ENCODE data around the gene ECT2.
"Not testable (repeated sequence)": the region's sequence is repeated elsewhere in the genome, so short reads cannot be mapped to it uniquely, and the experiment has no call there.

ECT2 gene

DNA sequence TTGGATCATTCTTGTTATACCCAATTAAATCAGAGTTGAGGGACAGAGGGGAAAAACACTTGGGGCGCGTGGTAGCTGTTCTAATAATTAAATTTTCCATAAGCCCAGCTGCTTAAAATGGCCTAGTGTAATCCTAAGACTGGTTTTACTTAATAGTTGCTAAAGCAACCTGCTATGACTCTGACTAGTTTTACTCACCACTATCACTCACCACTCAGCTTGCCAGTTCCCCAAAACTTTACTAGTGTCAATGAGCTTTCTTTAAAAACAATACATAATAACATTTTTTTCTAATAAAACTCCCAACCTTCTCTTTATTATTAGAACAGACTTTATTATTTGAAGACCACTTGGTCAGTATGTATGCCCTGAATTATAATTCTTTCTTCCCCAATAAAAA is 49.6 kb downstream of the ECT2 start:
- DNase-seq (no peak), ATAC-seq (replicated peaks) (no peak)
- Mint-ChIP-seq H3K9me3 (no peaks in the 10 kb centered on the region), H3K27ac (no peak overlapping the region), H3K4me3 (no peak overlapping the region), H3K4me1 (ENCODE audit: low read depth in 2 of 2) (no peaks in the 10 kb centered on the region), H3K36me3 (ENCODE audit: insufficient read depth) (peaks cover 3% of the 10 kb centered on the region), H3K27me3 (no peaks in the 10 kb centered on the region)

DNA sequence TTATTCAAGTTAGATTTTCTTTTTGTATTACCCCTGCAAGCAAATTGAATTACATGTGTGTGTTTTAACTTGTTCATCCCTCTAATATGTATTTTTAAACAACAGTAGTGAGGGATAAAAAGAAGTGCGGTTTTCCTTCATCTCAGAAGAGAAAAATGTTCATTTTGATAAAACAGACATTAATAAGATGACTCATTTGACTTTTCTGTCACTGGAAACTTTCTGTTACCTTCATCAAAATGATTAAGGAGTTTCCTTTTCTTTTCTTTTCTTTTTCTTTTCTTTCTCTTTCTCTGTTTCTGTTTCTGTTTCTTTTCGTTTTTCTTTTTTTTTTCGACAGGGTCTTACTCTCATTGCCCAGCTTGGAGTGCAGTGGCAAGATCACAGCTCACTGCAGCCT is 53.0 kb downstream of the ECT2 start:
- H3K27ac Mint-ChIP-seq: peak overlapping the region; percentile 12 to 89
- ATAC-seq (replicated peaks): no peak

DNA sequence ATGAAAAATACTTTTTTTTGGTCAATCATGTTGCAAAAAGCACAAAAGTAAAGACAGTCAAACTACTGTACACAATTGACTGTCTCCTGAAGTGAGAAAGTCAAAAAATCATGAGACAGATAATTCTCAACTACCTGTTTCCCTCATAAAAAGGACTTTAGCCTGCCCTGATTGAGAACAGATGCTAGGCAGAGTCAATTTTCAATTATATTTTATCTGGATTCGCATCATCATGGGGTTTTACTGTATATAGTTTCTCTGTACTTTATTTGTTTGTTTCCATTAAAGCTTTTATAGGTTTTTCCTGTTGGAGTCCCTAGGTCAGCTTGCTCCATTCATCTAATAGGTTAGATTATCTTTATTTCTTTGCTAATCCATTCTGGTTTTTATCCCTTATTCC is 53.8 kb downstream of the ECT2 start:
- DNase-seq: no peak
- Mint-ChIP-seq H3K27me3 (no peaks in the 10 kb centered on the region), H3K4me1 (ENCODE audit: low read depth in 2 of 2) (no peaks in the 10 kb centered on the region), H3K4me3 (no peak overlapping the region), H3K9me3 (no peaks in the 10 kb centered on the region), H3K27ac (peak overlapping the region in 1 of 2 donors; percentile 89), H3K36me3 (ENCODE audit: insufficient read depth) (peaks cover 7% of the 10 kb centered on the region)
- no peak for ATAC-seq (replicated peaks)

More for the DNA sequence above, 53.0 kb downstream of the ECT2 start:
- DNase-seq: no peak
- H3K36me3 Mint-ChIP-seq (ENCODE audit: insufficient read depth): peaks cover 7% of the 10 kb centered on the region
- no peaks in the 10 kb centered on the region for H3K9me3 Mint-ChIP-seq
- H3K27me3 Mint-ChIP-seq: no peaks in the 10 kb centered on the region
- no peaks in the 10 kb centered on the region for H3K4me1 Mint-ChIP-seq (ENCODE audit: low read depth in 2 of 2)
- no peak overlapping the region for H3K4me3 Mint-ChIP-seq

DNA sequence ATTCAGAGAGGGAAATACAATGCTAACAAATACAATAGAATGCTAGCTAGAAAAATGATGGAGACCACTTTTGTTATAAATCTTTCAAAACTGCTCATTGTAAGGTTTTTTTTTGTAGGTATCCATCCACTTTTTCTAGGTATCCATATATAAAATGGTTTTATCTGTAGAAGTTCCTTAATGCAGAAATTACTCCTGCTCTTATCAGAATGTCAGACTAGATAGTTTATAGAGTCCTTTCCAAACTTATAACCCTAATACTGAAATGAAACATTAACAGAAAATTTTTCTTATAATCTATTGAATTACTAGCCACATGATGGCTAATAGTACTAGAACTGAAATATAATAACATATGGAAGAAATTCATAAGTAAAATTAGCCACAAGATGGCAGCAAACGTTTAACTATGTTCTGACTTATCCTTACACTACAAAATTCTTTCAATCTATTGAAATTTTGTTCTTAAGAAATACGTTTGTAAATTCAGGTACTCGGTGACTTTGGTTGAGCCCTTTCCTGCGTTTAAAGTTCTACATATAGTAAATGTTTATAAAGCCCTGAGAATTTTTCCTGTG is 58.5 kb downstream of the ECT2 start:
- H3K27me3 Mint-ChIP-seq: no peaks in the 10 kb centered on the region
- H3K9me3 Mint-ChIP-seq: no peaks in the 10 kb centered on the region
- H3K4me3 Mint-ChIP-seq: no peak overlapping the region
- H3K36me3 Mint-ChIP-seq (ENCODE audit: insufficient read depth): peaks cover 4% of the 10 kb centered on the region
- DNase-seq: no peak
- H3K27ac Mint-ChIP-seq: no peak overlapping the region
- H3K4me1 Mint-ChIP-seq (ENCODE audit: low read depth in 2 of 2): no peaks in the 10 kb centered on the region
- peak; percentile 31 for ATAC-seq (replicated peaks)

DNA sequence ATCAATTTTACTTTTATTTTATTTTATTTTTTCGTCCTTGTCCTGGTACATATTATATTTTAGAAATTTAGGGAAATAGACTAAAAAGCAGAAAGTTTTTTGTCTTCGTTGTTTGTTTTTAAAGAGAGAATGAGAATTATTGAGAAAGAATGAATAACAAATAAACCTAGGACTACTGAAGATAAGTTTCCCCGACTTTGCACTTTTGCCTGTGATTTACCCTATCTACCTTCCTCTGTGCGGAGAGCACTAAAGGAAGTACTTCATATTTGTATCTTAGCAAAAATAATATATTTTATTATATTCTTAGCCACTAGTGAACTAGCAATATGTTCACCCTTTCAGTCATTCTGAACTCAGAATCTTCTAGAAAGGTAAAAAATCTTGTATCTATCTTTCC is 60.6 kb downstream of the ECT2 start:
- Mint-ChIP-seq H3K4me1 (ENCODE audit: low read depth in 2 of 2) (no peaks in the 10 kb centered on the region), H3K9me3 (no peaks in the 10 kb centered on the region), H3K4me3 (no peak overlapping the region), H3K27me3 (no peaks in the 10 kb centered on the region), H3K36me3 (ENCODE audit: insufficient read depth) (peaks cover 4% of the 10 kb centered on the region), H3K27ac (no peak overlapping the region)
- ATAC-seq (replicated peaks) (no peak), DNase-seq (no peak)

DNA sequence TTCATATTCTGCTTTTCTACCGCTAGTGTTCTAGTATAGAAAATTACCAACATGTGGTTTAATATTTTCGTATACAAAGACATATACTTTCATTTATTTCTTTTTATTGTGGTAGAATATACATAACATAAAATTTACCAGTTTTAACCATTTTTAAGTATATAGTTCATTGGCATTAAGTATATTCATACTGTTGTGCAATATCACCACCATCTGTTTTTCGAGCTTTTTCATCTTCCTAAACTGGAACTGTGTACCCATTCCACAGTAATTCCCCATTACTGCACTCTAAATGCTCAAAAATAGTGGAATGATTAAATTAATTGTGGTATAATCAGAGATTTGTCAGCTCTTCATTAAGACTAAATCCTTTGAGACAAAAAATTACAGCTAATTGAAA is 62.9 kb downstream of the ECT2 start:
- H3K9me3 Mint-ChIP-seq: no peaks in the 10 kb centered on the region
- DNase-seq: no peak
- no peaks in the 10 kb centered on the region for H3K27me3 Mint-ChIP-seq
- H3K27ac Mint-ChIP-seq: no peak overlapping the region
- H3K4me1 Mint-ChIP-seq (ENCODE audit: low read depth in 2 of 2): no peaks in the 10 kb centered on the region
- H3K36me3 Mint-ChIP-seq (ENCODE audit: insufficient read depth): no peaks in the 10 kb centered on the region
- H3K4me3 Mint-ChIP-seq: no peak overlapping the region
- ATAC-seq (replicated peaks): no peak

DNA sequence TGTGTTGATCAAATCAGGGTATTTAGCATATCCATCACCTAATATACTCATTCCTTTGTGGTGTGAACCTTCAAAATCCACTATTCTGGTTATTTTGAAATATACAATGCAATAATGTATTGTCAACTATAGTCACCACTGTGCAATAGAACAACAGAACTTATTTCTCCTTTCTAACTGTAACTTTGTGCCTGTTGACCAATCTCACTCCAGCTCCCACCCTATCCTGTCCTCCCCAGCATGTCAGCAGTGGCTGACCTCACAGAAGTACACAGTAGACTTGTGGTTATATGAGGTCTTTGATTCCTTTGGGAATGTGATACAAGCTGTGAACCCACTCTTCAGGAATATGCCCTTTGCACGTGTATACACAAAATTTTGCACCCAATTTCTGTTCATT is 64.2 kb downstream of the ECT2 start:
- Mint-ChIP-seq H3K4me1 (ENCODE audit: low read depth in 2 of 2) (no peaks in the 10 kb centered on the region), H3K27ac (no peak overlapping the region), H3K27me3 (no peaks in the 10 kb centered on the region), H3K9me3 (no peaks in the 10 kb centered on the region), H3K4me3 (no peak overlapping the region), H3K36me3 (ENCODE audit: insufficient read depth) (no peaks in the 10 kb centered on the region)
- ATAC-seq (replicated peaks): no peak
- no peak for DNase-seq

DNA sequence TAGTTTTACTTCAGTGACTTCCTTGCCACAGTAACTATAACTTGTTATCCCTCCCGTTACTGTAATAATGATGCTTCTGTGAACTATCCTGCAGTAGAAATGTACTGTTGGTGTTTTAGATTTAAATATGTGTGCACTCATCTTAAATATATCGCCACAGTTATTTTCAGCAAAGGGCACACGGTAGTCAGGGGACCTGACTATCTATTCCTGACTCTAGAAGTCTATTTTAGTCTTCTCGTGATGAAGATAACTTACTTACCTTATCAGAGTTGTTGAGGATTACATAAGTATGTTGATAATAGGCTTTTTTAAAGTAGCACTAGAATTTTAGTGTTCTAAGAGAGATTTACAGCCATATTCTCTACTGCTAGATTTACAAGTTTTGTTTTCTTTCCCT is 65.3 kb downstream of the ECT2 start:
- H3K4me3 Mint-ChIP-seq: no peak overlapping the region
- no peaks in the 10 kb centered on the region for H3K4me1 Mint-ChIP-seq (ENCODE audit: low read depth in 2 of 2)
- H3K9me3 Mint-ChIP-seq: no peaks in the 10 kb centered on the region
- no peak for DNase-seq
- no peak for ATAC-seq (replicated peaks)
- H3K27me3 Mint-ChIP-seq: no peaks in the 10 kb centered on the region
- no peaks in the 10 kb centered on the region for H3K36me3 Mint-ChIP-seq (ENCODE audit: insufficient read depth)
- no peak overlapping the region for H3K27ac Mint-ChIP-seq

DNA sequence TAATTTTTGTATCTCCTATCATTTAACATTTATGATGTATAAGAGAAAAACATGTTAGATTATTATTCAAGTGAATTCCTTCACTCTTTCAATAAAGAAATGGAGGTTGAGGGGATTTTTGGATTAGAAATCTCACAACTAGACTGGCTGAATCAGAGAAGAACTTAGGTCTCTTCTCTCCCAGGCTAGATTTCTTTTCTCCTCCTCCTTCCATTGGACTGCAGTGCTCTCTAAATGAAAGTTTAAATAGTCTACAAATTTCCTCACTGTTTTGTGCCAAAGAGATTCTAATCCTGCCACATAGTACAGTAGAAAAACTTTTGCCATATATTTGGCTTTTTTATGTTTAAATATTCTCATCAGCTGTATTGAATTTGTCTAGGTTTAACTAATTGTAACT is 65.8 kb downstream of the ECT2 start:
- no peaks in the 10 kb centered on the region for H3K36me3 Mint-ChIP-seq (ENCODE audit: insufficient read depth)
- no peak overlapping the region for H3K4me3 Mint-ChIP-seq
- H3K27ac Mint-ChIP-seq: no peak overlapping the region
- no peaks in the 10 kb centered on the region for H3K27me3 Mint-ChIP-seq
- no peaks in the 10 kb centered on the region for H3K9me3 Mint-ChIP-seq
- ATAC-seq (replicated peaks): no peak
- H3K4me1 Mint-ChIP-seq (ENCODE audit: low read depth in 2 of 2): no peaks in the 10 kb centered on the region
- DNase-seq: no peak

DNA sequence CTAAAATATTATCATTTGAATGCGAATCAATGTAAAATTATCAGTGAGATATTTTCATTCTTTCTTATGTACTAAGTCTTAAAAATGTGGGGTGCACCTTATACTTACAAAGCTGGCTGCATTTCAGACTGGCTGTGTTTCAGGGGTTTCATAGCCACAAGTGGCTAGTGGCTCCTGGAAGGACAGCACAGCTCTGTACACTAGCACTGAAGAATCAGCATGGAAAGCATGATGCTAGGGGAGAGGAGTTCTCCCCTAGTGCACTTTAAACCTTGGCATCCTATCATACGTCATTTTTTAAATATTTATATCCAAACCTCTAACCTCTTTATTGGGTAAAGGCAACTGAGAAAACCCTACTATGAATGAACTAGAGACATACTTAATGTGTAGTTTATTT is 66.4 kb downstream of the ECT2 start:
- ATAC-seq (replicated peaks) (no peak), DNase-seq (no peak)
- Mint-ChIP-seq H3K4me1 (ENCODE audit: low read depth in 2 of 2) (no peaks in the 10 kb centered on the region), H3K36me3 (ENCODE audit: insufficient read depth) (no peaks in the 10 kb centered on the region), H3K4me3 (no peak overlapping the region), H3K27ac (no peak overlapping the region), H3K27me3 (no peaks in the 10 kb centered on the region), H3K9me3 (no peaks in the 10 kb centered on the region)

DNA sequence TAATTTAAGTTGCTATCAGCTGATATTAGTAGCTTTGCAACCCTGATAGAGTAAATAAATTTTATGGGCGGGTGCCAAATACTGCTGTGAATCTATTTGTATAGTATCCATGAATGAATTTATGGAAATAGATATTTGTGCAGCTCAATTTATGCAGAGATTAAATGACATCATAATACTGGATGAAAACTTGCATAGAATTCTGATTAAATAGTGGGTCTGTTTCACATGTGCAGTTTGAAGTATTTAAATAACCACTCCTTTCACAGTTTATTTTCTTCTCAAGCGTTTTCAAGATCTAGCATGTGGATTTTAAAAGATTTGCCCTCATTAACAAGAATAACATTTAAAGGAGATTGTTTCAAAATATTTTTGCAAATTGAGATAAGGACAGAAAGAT is 70.0 kb downstream of the ECT2 start:
- ATAC-seq (replicated peaks) (no peak), DNase-seq (no peak)
- H3K27me3 Mint-ChIP-seq: no peaks in the 10 kb centered on the region
- H3K4me1 Mint-ChIP-seq (ENCODE audit: low read depth in 2 of 2): no peaks in the 10 kb centered on the region
- no peaks in the 10 kb centered on the region for H3K9me3 Mint-ChIP-seq
- no peak overlapping the region for H3K4me3 Mint-ChIP-seq
- H3K27ac Mint-ChIP-seq: no peak overlapping the region
- no peaks in the 10 kb centered on the region for H3K36me3 Mint-ChIP-seq (ENCODE audit: insufficient read depth)

DNA sequence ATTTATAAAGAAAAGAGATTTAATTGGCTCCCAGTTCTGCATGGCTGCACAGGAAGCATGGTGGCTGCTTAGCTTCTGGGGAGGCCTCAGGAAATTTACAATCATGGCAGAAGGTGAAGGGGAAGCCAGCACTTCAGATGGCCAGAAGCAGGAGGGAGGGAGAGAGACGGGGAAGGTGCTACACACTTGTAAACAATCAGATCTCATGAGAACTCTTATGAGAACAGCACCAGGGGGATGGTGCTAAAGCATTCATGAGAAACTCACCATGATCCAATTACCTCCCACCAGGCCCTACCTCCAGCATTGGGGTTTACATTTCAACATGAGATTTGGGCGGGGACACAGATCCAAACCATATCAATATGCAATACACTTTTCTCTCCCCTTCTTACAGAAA is 73.7 kb downstream of the ECT2 start:
- ATAC-seq (replicated peaks) (no peak), DNase-seq (no peak)
- H3K9me3 Mint-ChIP-seq: peaks cover 0 to 4% of the 10 kb centered on the region in 2 donors
- H3K4me3 Mint-ChIP-seq: no peak overlapping the region
- H3K27ac Mint-ChIP-seq: no peak overlapping the region
- H3K4me1 Mint-ChIP-seq (ENCODE audit: low read depth in 2 of 2): no peaks in the 10 kb centered on the region
- H3K36me3 Mint-ChIP-seq (ENCODE audit: insufficient read depth): no peaks in the 10 kb centered on the region
- no peaks in the 10 kb centered on the region for H3K27me3 Mint-ChIP-seq

DNA sequence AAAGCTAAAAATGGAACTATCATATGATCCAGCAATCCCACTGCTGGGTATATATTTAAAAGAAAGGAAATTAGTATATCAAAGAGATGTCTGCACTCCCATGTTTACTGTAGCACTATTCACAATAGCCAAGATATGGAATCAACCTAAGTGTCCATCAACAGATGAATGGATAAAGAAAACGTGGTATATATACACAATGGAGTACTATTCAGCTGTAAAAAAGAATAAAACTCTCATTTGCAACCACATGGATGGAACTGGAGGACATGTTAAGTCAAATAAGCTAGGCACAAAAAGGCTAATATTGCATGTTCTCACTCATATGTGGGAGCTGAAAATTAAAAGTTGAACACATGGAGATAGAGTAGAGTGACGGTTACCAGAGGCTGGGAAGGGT is 76.7 kb downstream of the ECT2 start:
- not testable (repeated sequence) for ATAC-seq (replicated peaks); H3K27ac Mint-ChIP-seq; H3K9me3 Mint-ChIP-seq; H3K4me3 Mint-ChIP-seq; H3K4me1 Mint-ChIP-seq (ENCODE audit: low read depth in 2 of 2); DNase-seq; H3K36me3 Mint-ChIP-seq (ENCODE audit: insufficient read depth); H3K27me3 Mint-ChIP-seq

DNA sequence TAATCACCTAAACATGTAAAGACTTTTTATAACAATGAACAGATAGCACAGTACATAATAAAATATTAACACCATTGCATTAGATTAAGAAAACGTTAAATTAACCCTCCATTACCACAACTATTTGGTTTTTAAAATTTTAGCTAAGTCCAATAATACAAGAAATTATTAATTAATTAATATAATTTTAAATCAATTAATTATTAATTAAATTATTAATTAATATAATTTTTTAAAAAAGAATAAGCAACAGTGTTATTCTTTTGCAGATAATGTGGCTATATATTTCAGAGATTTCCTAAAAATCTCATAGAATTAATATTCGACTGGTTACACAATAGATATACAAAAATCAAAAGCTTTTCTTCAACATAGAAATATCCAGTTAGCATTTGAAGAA is 82.5 kb downstream of the ECT2 start:
- H3K4me3 Mint-ChIP-seq: no peak overlapping the region
- H3K9me3 Mint-ChIP-seq: no peaks in the 10 kb centered on the region
- no peaks in the 10 kb centered on the region for H3K4me1 Mint-ChIP-seq (ENCODE audit: low read depth in 2 of 2)
- ATAC-seq (replicated peaks) (no peak), DNase-seq (no peak)
- no peaks in the 10 kb centered on the region for H3K36me3 Mint-ChIP-seq (ENCODE audit: insufficient read depth)
- peaks cover 0 to 6% of the 10 kb centered on the region in 2 donors for H3K27me3 Mint-ChIP-seq
- no peak overlapping the region for H3K27ac Mint-ChIP-seq

DNA sequence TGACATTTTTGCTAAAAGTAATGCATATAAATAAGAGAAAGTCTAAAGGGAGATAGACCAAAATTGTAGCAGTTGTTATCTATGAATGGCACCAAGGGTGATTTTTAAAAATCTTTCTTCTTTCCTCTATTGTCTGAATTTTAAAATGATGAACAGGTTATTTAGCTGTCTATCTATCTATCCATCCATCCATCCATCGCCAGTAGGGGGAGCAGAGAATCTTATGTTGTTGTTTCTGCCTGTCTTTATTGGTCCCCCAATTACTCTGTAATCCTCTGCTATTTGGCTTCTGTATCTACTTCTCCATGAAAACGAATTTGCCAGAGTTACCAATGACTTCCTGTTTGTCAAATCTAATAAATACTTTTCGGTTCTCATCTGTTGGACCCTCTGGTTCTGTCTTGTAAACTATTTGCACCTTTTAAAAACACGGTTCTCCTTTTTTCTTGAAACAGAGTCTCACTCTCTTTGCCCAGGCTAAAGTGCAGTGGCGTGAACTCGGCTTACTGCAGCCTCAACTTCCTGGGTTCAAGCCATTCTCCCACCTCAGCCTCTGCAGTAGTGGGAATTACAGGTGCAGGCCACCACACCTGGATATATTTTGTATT is 86.0 kb downstream of the ECT2 start:
- DNase-seq: no peak
- Mint-ChIP-seq H3K4me1 (ENCODE audit: low read depth in 2 of 2) (no peaks in the 10 kb centered on the region), H3K36me3 (ENCODE audit: insufficient read depth) (no peaks in the 10 kb centered on the region), H3K27ac (no peak overlapping the region), H3K9me3 (no peaks in the 10 kb centered on the region), H3K27me3 (peaks cover 0 to 6% of the 10 kb centered on the region in 2 donors), H3K4me3 (no peak overlapping the region)
- no peak for ATAC-seq (replicated peaks)
